Heart left ventricle (tissue), 13 donors: ENCODE results near the gene MGP.

Experiments used
- CTCF ChIP-seq, 12 donors: fragments of 200-600 bp; sonication (generic) in 4 of 12; IDR thresholded peaks; one replicate each; pipeline versions ENCODE4 v1.5.0 to v1.8.0; 2018 to 2022; ENCODE audit warnings: antibody characterized with exemption in 12 of 12, mild to moderate bottlenecking in 5 of 12
- POLR2A ChIP-seq, 2 donors: fragments of 450-650 bp; IDR thresholded peaks; one replicate each; pipeline ENCODE4 v1.6.1; 2017; ENCODE audit warnings: antibody characterized with exemption in 2 of 2, mild to moderate bottlenecking in 2 of 2, moderate library complexity in 2 of 2
- donor health status: ischemic (EF 13 %, LVEDD 7.1; RV severe dilation, severe dysfunction).
- donor health status: DM: no; HTN: yes; CAD: no.
- donor health status: DM: no; HTN: no; CAD: no.
- donor health status: ischemic (EF 25% LVEDD 6.9; RV normal size, moderate dysfunction).
- donor health status: ischemic (EF 25% LVEDD 5.7; RV mildly dilated, moderate dysfunction).
- donor health status: ischemic (EF 35%, LVEDD 5.7; RV mildly dilated, moderate dysfunction).
- donor health status: nonischemic (EF 11% LVEDD 7.7; RV severe dilation, severe dysfunction).
- donor health status: DM: yes; HTN: yes; CAD: no.
- donor health status: PGD.
- donor health status: ischemic (EF 29% LVEDD 5.4; RV normal size, mild dysfunction).
- donor health status: nonischemic (EF 23%, LVEDD 6.1; RV moderate dilation, normal function).

GRCh38 chr12:14934511-14934910, 48.9 kb upstream of the MGP start:
- TF ChIP-seq CTCF (IDR thresholded peaks at IDR 0.05) (no peak), POLR2A (IDR thresholded peaks at IDR 0.05) (no peak)
